Nucleus accumbens (tissue), 56 donors: Measurements from ENCODE around the gene PREX1.
"Not testable (repeated sequence)": the region's sequence is repeated elsewhere in the genome, so short reads cannot be mapped to it uniquely, and the experiment has no call there.

Experiments used
- DNase-seq, 56 donors: peaks; one replicate each; lab custom pipeline; 2025; lab: John Stamatoyannopoulos, UW

Gene PREX1

DNA sequence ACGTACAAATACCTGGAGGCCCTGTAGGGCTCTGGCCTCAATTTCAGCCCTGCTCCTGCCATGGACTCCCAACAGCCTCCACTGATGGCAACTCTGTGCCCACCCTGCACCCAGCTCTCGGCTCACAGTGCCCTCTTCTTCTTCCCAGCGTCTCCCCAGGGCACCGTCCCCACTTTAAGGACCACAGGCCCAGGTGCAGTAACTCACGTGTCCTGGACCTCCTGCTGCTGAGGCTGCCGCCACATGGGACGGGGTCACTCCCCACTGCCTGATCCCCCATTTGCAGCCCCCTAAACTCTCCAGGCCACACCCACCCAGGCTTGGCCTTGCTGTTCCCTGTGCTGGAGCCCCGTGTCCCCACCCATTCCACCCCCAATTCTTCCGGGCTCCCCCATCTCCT is 223.4 kb downstream of the PREX1 start:
- DNase-seq: no peak

DNA sequence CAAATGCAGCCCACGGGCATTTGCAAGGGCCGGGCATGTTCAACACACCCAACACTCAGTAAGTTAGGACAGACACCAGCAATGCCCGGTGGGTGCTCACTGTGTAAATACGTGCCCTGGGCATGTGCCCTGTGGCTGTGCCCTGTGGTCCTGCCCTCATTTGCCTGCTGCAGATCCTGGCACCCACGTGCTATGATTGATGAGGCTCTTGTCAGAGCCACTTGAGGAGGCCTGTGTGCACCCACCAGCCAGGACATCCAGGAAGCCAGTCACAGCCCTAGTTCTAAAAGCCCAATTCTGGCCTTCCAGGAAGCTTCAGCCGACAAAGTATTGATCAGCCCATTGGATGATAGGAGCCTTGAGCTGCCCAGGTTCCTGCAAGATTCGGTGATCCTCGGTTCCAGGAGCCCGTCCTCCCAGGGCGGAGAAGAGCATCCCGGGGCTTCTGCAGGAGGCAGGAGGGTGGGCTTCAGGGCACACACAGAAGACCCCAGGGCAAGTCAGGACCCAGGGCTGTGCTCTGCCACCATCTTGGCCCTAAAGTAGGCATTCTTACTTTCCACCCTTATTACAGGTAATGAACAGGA is 223.9 kb downstream of the PREX1 start:
- no peak for DNase-seq

DNA sequence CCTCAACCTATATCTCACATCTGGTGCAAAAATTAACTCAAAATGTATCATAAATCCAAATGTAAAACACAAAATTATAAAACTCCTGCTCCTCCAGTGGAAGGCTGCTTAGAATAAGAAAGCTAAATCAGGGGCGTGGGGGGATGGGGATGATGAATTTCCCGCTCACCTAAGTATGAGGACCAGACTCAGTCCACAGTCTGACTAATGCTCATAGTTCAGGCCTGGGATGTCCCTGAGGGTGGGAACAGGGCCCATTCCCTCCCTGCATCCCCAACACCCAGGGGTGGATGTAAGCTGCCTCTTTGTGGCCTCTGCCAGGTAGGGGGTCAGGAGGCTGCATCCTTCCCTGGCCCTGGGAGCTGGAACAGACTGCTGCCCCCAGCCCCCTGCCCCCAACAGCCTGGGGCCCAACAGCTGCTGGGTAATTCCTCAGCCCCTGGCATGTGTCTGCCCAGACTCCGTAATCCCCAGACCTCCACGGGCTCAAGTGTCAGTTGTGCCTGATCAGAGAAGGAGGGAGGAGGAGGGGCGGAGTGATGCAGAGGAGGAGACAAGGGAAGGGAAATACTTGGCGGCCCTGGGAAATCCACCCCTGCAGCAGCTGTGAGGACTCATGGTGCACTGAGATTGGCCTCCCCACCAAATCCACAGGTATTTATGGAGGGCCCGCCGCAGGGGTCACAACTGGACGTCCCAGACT is 224.5 kb downstream of the PREX1 start:
- no peak for DNase-seq

DNA sequence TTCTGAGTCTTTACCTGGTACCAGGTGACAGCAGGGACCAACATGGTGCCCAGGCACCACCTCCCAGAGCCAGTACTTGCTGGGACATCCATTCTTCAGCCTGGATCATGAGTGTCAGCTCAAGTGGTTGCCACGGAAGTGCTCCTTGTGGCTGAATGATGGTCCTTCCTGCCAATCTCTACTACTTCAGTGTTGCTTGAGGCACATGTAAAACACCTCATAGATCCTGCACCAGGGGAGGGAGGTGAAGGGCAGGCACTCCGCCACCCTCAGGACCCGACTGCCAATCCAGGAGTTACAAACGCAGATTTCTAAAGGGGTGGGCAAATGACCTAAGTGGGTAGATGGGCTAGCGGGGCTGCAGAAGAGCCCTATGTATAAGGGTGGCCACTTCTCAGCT is 226.0 kb downstream of the PREX1 start:
- DNase-seq: no peak

DNA sequence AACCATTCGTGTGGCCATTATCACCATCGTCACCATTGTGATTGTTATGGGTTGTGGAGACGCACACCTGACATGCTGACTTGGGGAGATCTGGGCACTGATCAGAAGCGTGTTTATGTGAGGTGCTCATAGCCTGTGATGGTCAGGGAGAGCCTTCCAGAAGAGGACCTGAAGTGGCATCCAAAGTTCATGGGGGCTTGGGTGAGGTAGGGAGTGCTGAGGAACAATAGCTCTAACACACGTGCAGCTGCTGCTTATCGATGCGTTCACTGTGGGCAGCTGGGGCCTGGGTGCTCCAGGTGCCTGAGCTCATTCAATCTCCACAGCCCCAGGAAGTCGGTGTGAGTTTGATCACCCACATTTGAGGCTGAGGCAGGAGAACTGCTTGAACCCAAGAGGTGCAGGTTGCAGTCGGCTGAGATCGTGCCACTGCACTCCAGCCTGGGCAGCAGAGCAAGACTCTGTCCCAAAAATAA is 227.3 kb downstream of the PREX1 start:
- DNase-seq: no peak

DNA sequence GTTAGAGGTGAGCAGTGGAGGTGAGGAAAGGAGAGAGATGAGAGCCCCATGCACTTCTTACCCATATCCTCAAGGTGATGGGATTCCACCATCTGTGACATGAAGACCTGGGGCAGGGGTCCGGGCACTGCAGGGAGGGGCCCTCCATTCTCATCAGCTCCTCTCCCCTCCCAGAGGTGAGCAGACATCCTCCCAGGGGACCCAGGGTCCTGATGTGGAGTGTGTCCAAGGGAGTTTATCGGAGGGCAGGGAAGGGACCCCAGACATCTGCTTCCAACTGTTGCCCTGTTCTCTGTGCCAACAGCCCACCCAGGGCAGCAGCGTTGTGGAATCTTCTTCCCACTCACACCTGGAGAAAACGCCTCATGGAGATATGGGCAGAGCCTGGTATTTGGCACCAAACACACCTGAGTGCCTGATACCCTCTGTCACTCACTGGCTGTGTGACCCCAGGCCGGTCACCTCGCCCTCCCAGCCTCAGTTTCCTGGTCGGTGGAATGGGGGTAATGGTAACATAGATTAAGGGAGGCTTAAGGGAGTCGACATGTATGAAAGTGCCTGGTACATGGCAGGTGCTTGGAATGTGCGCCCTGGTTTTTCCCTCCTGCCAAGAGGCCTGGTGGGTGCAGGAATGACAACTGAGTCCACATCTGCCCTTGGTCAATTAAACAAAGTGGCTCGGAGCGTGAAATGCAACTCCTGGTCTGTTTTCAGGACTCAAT is 227.9 kb downstream of the PREX1 start:
- DNase-seq: no peak

DNA sequence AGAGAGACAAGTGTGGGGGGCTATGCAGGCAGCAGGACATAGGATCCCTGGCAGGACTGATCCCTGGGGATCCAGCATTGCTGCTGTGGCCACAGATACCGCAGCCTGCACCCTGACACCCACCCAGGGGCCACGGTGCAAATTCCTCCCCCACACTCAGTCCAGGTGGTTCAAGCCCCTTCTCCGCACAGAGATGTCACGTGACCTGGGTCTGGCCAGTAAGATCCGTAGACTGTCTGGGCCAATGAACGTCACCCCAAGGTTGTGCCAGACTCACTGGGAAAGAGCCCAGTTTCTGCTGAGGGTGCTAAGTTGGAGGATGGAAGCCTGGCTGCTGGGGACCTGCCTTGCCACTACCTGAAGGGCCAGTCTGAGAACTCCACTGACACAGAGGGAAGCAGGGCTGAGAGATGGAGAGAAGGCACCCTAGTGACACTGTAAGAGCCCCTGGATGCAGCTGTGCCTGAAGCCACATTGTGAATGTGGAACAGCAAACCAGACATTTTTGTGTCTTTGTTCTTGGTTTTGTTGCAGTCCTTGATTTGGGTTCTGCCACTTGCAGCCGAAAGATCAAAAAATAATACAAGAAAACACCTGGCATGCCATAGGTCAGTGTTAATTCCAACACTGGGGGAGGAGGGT is 228.6 kb downstream of the PREX1 start:
- no peak for DNase-seq

DNA sequence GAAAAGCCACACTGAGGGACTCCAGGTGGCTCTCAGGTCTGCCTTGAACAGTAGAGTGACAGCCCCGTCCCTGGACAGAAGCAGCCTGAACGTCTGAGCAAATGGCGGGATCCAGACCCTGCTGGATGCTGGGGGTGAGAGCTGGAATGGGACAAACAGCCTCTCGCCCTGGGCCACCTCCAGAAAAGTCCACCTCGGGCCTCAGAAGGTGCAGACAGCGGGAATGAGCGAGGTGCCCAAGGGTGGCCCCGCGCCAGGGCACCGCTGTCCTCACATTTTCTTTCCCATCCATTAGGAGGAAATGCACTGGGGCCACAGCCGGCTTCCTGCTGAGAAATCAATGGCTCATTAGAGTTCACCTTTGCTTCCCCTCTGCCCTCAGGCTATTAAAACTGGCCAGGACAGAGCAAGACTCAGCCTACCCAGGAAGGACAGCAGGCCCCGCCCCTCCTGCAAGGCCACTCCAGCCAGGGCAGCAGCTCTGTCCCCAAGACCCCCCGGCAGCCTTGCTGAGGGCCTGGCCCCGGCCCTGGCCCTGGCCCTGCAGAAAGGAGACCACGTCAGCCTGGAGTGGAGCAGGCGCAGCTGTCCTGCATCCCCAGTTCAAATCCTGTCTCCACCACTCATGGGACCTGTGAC is 229.4 kb downstream of the PREX1 start:
- DNase-seq: not testable (repeated sequence)

DNA sequence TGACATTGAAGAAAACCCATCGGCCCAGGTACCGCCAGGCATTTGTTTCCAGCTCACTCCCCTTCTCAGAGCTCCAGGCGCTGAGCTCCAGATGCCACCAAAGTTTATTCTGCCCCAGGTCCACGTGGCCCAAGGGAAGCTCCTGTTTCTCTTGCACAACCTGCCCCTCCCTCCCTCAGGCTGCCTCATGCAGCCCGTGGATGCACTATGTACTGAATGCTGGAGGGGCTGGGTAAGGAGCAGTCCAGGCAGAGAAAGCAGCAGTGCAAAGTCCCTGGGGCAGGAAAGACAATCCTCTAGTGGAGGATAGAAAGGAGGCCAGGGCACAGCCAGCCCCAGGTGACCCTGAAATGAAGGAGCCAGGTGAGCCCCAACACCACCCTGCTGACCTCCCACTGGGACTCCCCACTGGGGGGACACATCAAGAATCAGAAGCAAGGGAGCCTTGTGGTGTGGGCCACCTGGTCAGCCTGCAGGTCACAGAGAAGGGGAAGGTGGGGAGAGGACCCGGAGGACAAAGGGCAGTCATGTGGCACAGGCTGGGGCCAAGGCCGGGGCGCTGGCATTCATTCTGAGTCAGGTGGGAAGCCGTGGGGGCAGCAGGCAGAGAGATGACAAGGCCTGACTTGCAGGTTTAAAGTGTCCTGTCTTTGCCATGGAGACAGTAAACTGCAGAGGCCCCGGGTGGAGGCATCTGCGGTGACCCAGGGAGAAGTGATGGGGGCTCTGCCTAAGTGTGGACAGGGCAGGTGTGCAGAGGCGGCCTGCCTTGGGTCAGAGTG is 230.1 kb downstream of the PREX1 start:
- no peak for DNase-seq

DNA sequence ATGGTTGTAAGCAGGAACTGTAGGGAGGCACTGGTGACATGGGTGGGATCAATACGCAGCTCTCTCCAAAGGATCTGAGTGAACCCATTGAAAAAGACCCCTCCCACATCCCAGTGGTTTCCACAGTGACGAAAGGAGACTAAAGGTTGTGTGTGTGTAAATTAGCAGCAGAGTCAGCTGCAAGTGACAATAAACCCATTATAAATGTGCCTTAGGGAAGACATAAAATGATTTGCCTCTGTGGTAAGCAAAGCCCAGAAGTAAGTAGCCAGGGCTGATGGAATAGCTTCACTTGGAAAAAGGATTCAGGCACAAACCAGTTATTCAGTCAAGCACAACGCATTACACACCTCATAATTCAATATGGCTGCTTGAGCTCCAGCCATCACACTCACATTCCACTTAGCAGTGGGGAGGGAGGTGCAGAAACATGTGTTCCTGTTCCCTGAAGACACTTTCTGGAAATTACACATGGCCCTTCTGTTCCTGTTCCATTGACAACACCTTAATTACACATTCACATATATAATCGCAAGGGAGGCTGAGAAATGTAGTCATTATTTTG is 231.4 kb downstream of the PREX1 start:
- DNase-seq: no peak

DNA sequence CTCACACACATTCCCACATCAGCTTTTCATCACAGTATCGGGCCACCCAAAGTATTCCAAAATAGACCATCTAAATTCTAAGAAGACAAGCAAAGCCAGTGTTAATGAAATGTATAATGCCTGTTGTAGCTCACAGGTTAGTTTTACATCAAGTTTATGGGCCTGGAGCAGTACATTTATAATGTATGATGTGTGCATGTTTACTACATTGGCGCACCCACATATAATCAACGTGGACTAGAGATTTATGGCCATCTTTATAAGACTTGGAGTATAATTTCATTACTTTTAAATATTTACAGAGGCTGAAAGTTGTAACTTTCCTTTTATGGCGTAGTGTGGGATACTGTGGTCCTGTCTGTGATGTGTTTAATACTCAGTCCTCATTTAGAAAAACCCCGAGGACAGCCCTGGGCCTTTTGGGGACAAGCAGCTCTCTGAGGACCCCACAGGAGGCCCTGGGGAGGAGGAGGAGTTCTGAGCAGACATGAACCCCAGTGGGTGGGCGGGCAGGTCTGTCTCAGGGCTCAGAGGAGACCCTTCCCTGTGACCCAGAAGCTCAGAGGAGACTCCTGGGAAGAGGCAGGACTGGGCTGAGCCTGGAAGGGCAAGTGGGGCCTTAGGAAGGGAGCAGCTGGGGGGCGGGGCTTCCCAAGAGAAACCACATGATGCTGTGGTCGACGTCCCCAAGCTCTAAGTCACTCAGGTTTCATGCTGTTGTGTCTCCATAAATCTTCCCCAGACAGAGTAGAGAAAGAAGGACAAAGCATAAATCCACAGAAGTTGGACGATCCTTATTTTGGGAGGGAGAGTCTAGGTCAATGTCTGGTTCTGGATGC is 232.1 kb downstream of the PREX1 start:
- DNase-seq: no peak

DNA sequence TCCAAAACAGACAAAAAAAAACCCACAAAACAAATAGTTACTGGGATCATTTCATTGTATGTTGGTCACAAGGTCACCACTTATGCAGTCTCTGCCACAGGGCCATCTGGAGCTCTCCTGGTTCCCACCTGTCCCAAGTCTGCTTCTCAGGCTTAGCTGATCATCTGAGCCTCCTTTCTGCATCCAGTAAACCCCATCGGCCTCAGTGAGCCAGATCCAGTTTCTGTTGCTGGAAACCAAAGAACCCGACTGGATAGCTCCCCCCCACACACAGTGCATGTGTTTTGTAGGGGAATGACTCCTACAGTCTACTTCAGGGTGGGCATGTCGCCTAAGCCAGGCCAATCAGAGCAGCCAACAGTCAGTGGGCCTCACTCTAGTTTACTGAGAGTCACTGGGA is 233.3 kb downstream of the PREX1 start:
- no peak for DNase-seq

DNA sequence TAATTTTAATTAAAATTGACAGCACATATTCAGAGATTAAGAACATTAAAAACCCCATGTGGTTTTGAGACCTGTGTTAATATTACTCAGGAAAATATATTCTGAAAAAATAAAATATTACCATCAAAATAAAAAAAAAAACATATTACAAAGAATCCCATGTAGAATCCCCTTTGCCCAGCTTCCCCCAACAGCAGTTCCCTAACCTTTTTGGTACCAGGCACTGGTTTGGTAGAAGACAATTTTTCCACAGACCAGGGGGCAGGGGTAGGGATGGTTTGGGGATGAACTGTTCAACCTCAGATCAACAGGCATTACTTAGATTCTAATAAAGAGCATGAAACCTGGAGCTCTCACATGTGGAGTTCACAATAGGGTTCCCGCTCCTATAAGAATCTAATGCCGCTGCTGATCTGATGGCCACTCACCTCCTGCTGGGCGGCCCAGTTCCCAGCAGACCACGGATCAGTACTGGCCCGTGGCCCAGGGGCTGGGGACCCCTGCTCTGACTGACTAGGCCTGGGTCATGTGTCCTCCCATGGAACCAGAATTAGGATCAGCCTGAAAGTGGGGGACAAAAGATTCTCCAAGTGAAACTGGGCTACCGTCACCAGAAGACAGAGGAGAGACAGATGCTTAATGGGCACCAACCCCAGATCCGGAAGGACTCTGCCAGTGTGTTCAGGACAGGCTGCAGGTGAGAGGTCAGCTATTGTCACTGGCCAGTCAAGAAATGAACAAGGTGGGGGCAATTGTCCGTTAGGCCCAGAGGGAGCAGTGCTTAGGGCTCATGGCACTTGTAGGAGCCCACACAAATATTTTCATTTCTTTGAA is 235.5 kb downstream of the PREX1 start:
- no peak for DNase-seq

DNA sequence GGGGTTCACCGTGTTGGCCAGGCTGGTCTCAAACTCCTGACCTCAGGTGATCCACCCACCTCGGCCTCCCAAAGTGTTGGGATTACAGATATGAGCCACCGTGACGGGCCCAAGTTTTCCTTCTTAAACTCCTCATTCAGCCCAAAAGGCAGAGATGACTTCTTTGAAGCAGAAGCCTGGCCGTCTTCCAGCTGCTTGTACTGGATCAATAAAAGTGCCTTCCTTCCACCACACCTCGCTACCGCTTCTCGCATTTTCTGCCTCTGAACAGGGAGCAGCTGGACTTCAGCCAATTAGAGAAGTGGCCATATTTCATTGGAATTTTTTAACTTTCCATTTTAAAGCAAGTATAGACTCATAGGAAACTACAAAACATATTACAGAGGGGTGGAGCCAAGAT is 241.1 kb downstream of the PREX1 start:
- DNase-seq: no peak

DNA sequence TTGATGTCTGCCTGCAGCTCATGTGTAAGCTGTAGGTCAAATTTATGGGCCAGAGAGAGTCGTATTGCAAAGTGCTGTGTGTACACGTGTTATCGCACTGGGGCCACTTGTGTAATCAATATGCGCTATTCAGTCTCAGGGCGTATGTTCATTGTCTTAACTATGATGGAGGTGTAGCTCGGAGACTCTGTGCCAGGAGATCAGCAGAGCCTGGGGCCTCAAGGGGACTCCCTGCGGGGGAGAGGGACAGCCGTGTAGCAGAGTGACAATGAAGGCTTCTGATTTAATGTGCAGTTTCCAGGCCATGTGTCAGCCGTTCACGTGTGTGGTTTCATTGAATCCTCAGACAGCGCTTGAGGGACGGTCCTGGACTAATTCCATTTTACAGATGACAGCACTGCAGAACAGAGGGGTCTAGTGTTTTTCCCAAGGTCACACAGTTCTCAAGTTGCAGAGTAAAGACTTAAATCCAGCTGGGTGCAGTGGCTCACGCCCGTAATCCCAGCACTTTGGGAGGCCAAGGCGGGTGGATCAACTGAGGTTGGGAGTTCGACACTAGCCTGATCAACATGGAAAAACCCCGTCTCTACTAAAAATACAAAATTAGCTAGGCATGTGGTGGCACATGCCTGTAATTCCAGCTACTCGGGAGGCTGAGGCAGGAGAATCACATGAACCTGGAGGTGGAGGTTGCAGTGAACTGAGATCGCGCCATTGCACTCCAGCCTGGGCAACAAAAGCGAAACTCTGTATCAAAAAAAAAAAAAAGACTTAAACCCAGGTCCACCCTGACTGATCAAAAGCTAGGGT is 242.5 kb downstream of the PREX1 start:
- DNase-seq: no peak

DNA sequence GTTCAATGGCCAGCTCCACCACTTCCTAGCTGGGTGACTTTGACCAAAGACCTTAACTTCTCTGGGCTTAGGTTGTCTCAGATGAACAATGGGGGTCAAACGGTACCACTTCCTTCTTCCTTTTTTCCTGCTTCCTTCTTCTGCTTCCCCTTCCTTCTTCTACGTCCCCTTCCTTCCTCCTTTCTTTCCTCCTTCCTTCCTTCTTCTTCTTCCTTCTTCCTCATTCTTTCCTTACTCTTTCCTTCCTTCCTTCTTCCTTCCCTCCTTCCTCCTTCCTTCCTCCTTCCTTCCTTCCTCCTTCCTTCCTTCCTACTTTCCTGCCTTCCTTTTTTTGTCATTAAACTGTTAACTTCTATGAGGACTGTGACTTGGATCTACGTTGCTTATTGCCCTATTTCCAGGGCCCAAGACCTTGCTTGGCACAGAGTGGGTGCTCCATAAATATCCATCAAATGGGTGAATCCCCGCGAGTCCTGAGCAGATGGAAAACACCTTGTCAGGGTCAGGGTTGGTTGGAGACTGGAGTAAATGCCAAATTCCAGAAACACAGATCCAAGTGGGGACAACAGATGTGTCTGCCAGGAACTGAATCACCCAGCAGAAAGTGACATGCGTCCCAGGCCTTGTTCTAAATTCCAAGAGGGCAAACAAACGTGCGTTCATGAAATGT is 243.3 kb downstream of the PREX1 start:
- DNase-seq: no peak
